Caco-2 (cell line): ENCODE results near the gene ZNF532. TPM values are rescaled to one million over a fixed set of nuclear protein-coding genes. Genes with fewer than 3 reads are reported as not detected.

ENCODE experiments used
- BruUV-seq: library from RNA; stranded (reverse); fragments of 400-500 nt; replicated peaks from 2 replicates; lab custom pipeline; 2021; lab: Mats Ljungman, UMichigan
- CTCF ChIA-PET: fragments of 300-600 bp; sonication (Branson Sonifier 250); formaldehyde crosslinking; loops from one replicate; lab custom pipeline; 2022; ENCODE audit warnings: antibody characterized with exemption; lab: Charles Lee
- POLR2A ChIA-PET: fragments of 300-600 bp; sonication (Branson Sonifier 250); formaldehyde crosslinking; loops from one replicate; lab custom pipeline; 2022; ENCODE audit warnings: antibody characterized with exemption; lab: Charles Lee
- DNase-seq, 2 experiments: peaks; one replicate each; pipeline versions ENCODE4 v3.0.0 to v3.0.0-alpha.2; 2020 to 2022
- H3K27me3 ChIP-seq: replicated peaks from 2 replicates; pipeline ENCODE4 v1.6.0; 2011; ENCODE audit warnings: low read length; ENCODE audit not compliant: control insufficient read depth, insufficient read depth
- H3K36me3 ChIP-seq: 2 replicates; pipeline ENCODE4 v1.5.1; 2011; ENCODE audit warnings: low read length; ENCODE audit not compliant: control insufficient read depth, insufficient read depth
- H3K4me1 ChIP-seq: fragments of 250-450 bp; sonication (Bioruptor Pico); 2 replicates; pipeline ENCODE4 v1.5.1; 2020; ENCODE audit warnings: mild to moderate bottlenecking
- H3K4me3 ChIP-seq: 2 replicates; pipeline ENCODE4 v1.5.1; 2011; ENCODE audit warnings: low read depth, mild to moderate bottlenecking, control low read depth, low read length
- H3K9me3 ChIP-seq: fragments of 250-450 bp; sonication (Bioruptor Pico); 2 replicates; pipeline ENCODE4 v1.5.1; 2020; ENCODE audit warnings: mild to moderate bottlenecking, moderate library complexity
- H3K27ac Mint-ChIP-seq: one replicate; pipeline ENCODE4 v1.8.0; 2022; ENCODE audit warnings: mixed read lengths; ENCODE audit not compliant: unreplicated experiment
- H3K27me3 Mint-ChIP-seq: one replicate; pipeline ENCODE4 v1.8.0; 2022; ENCODE audit warnings: mixed read lengths; ENCODE audit not compliant: insufficient read depth, unreplicated experiment
- H3K36me3 Mint-ChIP-seq: one replicate; pipeline ENCODE4 v1.8.0; 2022; ENCODE audit warnings: mild to moderate bottlenecking, mixed read lengths; ENCODE audit not compliant: insufficient read depth, unreplicated experiment
- H3K4me1 Mint-ChIP-seq: one replicate; pipeline ENCODE4 v1.8.0; 2022; ENCODE audit warnings: low read depth, mixed read lengths; ENCODE audit not compliant: unreplicated experiment
- H3K4me3 Mint-ChIP-seq: one replicate; pipeline ENCODE4 v1.8.0; 2022; ENCODE audit warnings: mild to moderate bottlenecking, moderate library complexity, mixed read lengths; ENCODE audit not compliant: unreplicated experiment
- H3K9me3 Mint-ChIP-seq: one replicate; pipeline ENCODE4 v1.8.0; 2022; ENCODE audit warnings: mixed read lengths; ENCODE audit not compliant: unreplicated experiment
- CTCF ChIP-seq, 2 experiments: fragments of 200-600 bp in 1 of 2; IDR thresholded peaks; 1 replicate in 1 of 2; 2 replicates in 1 of 2; pipeline versions ENCODE4 v1.5.1 to v1.8.0; 2011 to 2022; ENCODE audit warnings: antibody characterized with exemption in 1 of 2, control low read depth in 1 of 2, inconsistent platforms in 1 of 2, low read depth in 1 of 2, low read length in 1 of 2, mild to moderate bottlenecking in 1 of 2, moderate library complexity in 1 of 2; ENCODE audit not compliant: insufficient read depth in 1 of 2, severe bottlenecking in 1 of 2, unreplicated experiment in 1 of 2
- intact Hi-C: fragments of 100-400 bp; cut with micrococcal nuclease; formaldehyde crosslinking; loops from one replicate; pipeline ENCODE4 v1.10.0; 2022; ENCODE audit not compliant: unreplicated experiment
- total RNA-seq: library from RNA; stranded (reverse); gene quantifications from 2 replicates; pipeline ENCODE4 v1.2.3, GENCODE V29; 2022

Gene ZNF532
- total RNA-seq, 1 experiment from 2014 or later = 32.7 TPM

- peaks cover 12% of the 10 kb centered on the region for H3K36me3 Mint-ChIP-seq
- ChIA-PET CTCF (no interaction called here), POLR2A (no interaction called here)
- H3K27me3 Mint-ChIP-seq = no peaks in the 10 kb centered on the region
- H3K4me1 ChIP-seq = no peaks in the 10 kb centered on the region
- no peak overlapping the region for H3K4me3 Mint-ChIP-seq
- H3K27me3 ChIP-seq = no peaks in the 10 kb centered on the region
- H3K36me3 ChIP-seq = no peaks in the 10 kb centered on the region
- no peak overlapping the region for H3K4me3 ChIP-seq
- DNase-seq = no peak
- H3K9me3 ChIP-seq = no peaks in the 10 kb centered on the region
- no peak for TF ChIP-seq CTCF (IDR thresholded peaks at IDR 0.05; ENCODE audit: insufficient read depth in 1 of 2, low read depth in 1 of 2, low read length in 1 of 2, severe bottlenecking in 1 of 2, unreplicated experiment in 1 of 2)
- H3K4me1 Mint-ChIP-seq = no peaks in the 10 kb centered on the region
- no TSS peak for BruUV-seq
- H3K9me3 Mint-ChIP-seq = no peaks in the 10 kb centered on the region
- intact Hi-C loops = no loop called here
- no peak overlapping the region for H3K27ac Mint-ChIP-seq
Measured at GRCh38 chr18:58911241-58911640, 46.6 kb downstream of the ZNF532 start.

- Histone ChIP-seq H3K4me3 (no peak overlapping the region), H3K4me1 (no peaks in the 10 kb centered on the region), H3K36me3 (no peaks in the 10 kb centered on the region), H3K27me3 (no peaks in the 10 kb centered on the region), H3K9me3 (no peaks in the 10 kb centered on the region)
- intact Hi-C loops = no loop called here
- no peaks in the 10 kb centered on the region for H3K4me1 Mint-ChIP-seq
- H3K27me3 Mint-ChIP-seq = no peaks in the 10 kb centered on the region
- H3K27ac Mint-ChIP-seq = no peak overlapping the region
- H3K9me3 Mint-ChIP-seq = no peaks in the 10 kb centered on the region
- TF ChIP-seq CTCF (IDR thresholded peaks at IDR 0.05; ENCODE audit: insufficient read depth in 1 of 2, low read depth in 1 of 2, low read length in 1 of 2, severe bottlenecking in 1 of 2, unreplicated experiment in 1 of 2) = no peak
- POLR2A ChIA-PET = no interaction called here
- CTCF ChIA-PET = no interaction called here
- no peak overlapping the region for H3K4me3 Mint-ChIP-seq
- peaks cover 12% of the 10 kb centered on the region for H3K36me3 Mint-ChIP-seq
- BruUV-seq = no TSS peak
- no peak for DNase-seq
Measured at GRCh38 chr18:58911766-58912165, 47.1 kb downstream of the ZNF532 start.

GRCh38 chr18:58915006-58915799 is 50.5 kb downstream of the ZNF532 start:
- no peak for TF ChIP-seq CTCF (IDR thresholded peaks at IDR 0.05; ENCODE audit: insufficient read depth in 1 of 2, low read depth in 1 of 2, low read length in 1 of 2, severe bottlenecking in 1 of 2, unreplicated experiment in 1 of 2)
- Mint-ChIP-seq H3K36me3 (peaks cover 5% of the 10 kb centered on the region), H3K4me1 (no peaks in the 10 kb centered on the region), H3K4me3 (no peak overlapping the region), H3K27me3 (no peaks in the 10 kb centered on the region), H3K9me3 (no peaks in the 10 kb centered on the region), H3K27ac (no peak overlapping the region)
- no TSS peak for BruUV-seq
- no peaks in the 10 kb centered on the region for H3K36me3 ChIP-seq
- ChIA-PET POLR2A (no interaction called here), CTCF (no interaction called here)
- intact Hi-C loops = no loop called here
- H3K4me3 ChIP-seq = no peak overlapping the region
- H3K9me3 ChIP-seq = no peaks in the 10 kb centered on the region
- no peaks in the 10 kb centered on the region for H3K27me3 ChIP-seq
- no peak for DNase-seq
- no peaks in the 10 kb centered on the region for H3K4me1 ChIP-seq
